Stimulated activated effector memory CD8-positive, alpha-beta T cell treated with anti-CD3 and anti-CD28 coated beads, Interleukin-12 subunit alpha, Interleukin-12 subunit beta, amount 100 ng/mL, for 72 hours (primary cell): ENCODE data around the gene PRR23B.
"Not testable (repeated sequence)": the region's sequence is repeated elsewhere in the genome, so short reads cannot be mapped to it uniquely, and the experiment has no call there.

ENCODE experiments used
- ATAC-seq: fragments of 150-1000 bp; cut with Tn5 transposase; 2 replicates; pipeline ENCODE4 v1.10.0; 2021
- DNase-seq, 2 donors: peaks; one replicate each; pipeline ENCODE4 v3.0.0; 2021 to 2022; ENCODE audit warnings: low spot score in 2 of 2
- H3K27ac Mint-ChIP-seq: one replicate; pipeline ENCODE4 v1.8.0; 2022; ENCODE audit warnings: mild to moderate bottlenecking, mixed read lengths
- H3K36me3 Mint-ChIP-seq: one replicate; pipeline ENCODE4 v1.8.0; 2022; ENCODE audit warnings: mild to moderate bottlenecking, mixed read lengths
- H3K4me1 Mint-ChIP-seq: one replicate; pipeline ENCODE4 v1.8.0; 2022; ENCODE audit warnings: mixed read lengths
- H3K4me3 Mint-ChIP-seq: one replicate; pipeline ENCODE4 v1.8.0; 2022; ENCODE audit warnings: mild to moderate bottlenecking, mixed read lengths
- H3K9me3 Mint-ChIP-seq: one replicate; pipeline ENCODE4 v1.8.0; 2022; ENCODE audit warnings: mixed read lengths

The PRR23B gene

DNA sequence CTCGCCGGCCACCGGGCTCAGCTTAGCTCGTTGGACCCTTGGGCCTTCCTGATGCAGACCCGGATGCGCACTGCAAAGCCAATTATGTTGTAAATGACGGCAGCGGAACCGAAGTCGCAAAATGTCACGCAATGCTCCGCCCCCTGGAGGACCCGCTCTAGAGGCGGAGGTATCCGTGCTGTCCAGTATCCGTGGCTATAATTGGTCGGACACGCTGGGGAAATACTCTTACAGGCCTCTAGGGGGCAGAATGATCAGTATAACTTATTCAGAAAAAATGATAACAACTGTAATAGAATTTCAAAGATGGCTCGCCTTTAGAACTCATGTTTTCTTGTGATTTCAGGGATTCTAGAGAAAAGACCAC, at the start of gene PRR23B:
Gene PRR23B (minus strand): TSS at position 59 of the 367 bp plus-strand sequence. CDS start 265 bp downstream, outside the sequence.
- peaks cover 2% of the 10 kb centered on the region for H3K9me3 Mint-ChIP-seq
- H3K4me1 Mint-ChIP-seq, result no peaks in the 10 kb centered on the region

DNA sequence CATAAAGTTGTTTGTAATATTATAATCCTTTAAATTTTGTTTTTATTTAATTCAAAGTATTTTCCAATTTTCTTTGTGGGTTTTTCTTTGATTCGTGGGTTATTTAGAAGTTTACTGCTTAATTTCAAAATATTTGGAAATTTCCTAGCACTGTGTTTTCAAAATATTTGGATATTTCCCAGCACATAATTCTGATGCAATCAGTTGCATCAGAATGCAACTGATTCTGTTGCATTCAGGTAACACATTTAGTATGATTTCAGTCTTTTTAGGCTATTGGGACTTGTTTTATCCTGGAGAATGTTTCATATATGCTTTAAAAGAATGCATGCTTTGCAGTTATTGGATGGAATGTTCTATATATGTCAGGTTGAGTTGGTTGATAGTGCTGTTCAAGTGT, 42.2 kb upstream of the PRR23B start:
- H3K27ac Mint-ChIP-seq, result no peak overlapping the region
- no peaks in the 10 kb centered on the region for H3K4me1 Mint-ChIP-seq
- ATAC-seq, result no peak
- no peak for DNase-seq
- no peaks in the 10 kb centered on the region for H3K9me3 Mint-ChIP-seq
- H3K36me3 Mint-ChIP-seq, result no peaks in the 10 kb centered on the region
- no peak overlapping the region for H3K4me3 Mint-ChIP-seq

More for the DNA sequence above, at the start of gene PRR23B:
- Mint-ChIP-seq H3K4me3 (no peak within 1 kb of the TSS), H3K36me3 (no peaks in the 10 kb centered on the region), H3K27ac (no peak within 1 kb of the TSS)
- DNase-seq, result no peak
- no peak for ATAC-seq

DNA sequence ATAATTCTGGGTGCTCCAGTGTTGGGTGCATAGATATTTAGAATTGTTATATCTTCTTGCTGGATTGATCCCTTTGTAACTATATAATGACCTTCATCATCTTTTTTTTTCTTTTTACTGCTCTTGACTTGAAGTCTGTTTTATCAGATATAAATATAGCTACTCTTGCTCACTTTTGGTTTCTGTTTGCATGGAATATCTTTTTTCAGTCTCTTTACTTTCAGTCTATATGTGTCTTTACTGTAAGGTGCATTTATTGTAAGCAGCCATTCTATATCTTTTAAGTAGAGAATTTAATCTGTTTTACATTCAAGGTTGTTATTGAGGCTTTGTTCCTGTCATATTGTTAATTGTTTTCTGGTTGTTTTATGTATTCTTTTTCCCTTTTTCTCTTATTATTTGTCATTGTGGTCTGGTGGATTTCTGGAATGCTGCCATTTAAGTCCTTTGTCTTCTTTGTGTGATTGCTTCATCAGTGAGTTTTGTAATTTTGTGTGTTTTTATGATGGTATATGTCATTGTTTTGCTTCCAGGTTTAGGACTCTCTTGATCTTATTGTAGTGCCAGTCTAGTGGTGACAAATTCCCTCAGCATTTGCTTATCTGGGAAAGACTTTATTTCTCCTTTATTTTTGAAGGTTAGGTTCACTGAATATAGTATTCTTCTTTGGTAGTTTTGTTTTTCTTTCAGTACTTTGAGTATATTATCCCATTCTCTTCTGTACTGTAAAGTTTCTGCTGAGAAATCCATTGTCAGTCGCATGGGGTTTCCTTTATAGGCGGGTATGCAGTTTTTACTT, 32.3 kb upstream of the PRR23B start:
- Mint-ChIP-seq H3K9me3 (peaks cover 18% of the 10 kb centered on the region), H3K36me3 (no peaks in the 10 kb centered on the region), H3K4me1 (no peaks in the 10 kb centered on the region), H3K27ac (no peak overlapping the region), H3K4me3 (no peak overlapping the region)
- no peak for ATAC-seq
- DNase-seq, result no peak

DNA sequence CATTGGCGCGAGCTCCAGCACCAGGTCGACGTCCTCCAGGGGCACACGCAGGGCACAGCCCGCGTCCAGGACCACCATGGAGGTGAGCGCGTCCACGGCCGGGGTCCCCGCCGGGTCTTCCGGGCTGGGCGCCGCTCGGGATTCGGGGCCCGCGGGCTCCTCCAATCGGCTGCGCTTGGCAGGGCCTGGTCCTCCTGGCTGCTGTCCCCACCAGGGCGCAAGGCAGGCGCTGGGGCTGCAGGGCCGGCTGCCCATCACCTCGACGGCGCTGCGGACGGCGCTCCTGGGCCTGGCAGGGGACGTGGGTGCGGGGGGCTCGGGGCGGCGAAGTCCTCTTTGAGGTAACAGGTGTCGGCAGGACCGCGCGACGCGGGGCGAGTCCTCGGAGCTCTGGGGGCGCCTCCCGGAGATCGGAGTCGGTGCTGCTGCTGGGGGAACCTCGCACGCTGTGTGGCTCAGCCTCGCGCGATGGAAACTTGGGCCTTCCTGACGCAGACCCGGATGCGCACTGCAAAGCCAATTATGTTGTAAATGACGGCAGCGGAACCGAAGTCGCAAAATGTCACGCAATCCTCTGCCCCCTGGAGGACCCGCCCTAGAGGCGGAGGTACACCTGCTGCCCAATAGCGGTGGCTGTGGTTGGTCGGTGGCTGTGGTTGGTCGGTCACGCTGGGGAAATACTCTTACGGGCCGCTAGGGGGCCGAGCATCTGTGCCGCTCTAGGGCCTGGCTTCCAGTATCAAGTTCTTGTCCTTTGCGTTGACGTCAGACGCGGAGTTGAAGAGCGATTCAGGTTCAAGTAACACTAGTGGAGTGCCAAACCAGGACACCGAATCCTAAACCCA, 23.9 kb upstream of the PRR23B start, which contains the start of gene PRR23C:
Gene PRR23C (minus strand): TSS at position 527 of the 845 bp plus-strand sequence. CDS start 272 bp downstream, at position 255.
- no peak within 1 kb of the TSS for H3K4me3 Mint-ChIP-seq
- H3K36me3 Mint-ChIP-seq, result no peaks in the 10 kb centered on the region
- no peak within 1 kb of the TSS for H3K27ac Mint-ChIP-seq
- H3K9me3 Mint-ChIP-seq, result no peaks in the 10 kb centered on the region
- H3K4me1 Mint-ChIP-seq, result no peaks in the 10 kb centered on the region
- ATAC-seq (no peak), DNase-seq (no peak)

DNA sequence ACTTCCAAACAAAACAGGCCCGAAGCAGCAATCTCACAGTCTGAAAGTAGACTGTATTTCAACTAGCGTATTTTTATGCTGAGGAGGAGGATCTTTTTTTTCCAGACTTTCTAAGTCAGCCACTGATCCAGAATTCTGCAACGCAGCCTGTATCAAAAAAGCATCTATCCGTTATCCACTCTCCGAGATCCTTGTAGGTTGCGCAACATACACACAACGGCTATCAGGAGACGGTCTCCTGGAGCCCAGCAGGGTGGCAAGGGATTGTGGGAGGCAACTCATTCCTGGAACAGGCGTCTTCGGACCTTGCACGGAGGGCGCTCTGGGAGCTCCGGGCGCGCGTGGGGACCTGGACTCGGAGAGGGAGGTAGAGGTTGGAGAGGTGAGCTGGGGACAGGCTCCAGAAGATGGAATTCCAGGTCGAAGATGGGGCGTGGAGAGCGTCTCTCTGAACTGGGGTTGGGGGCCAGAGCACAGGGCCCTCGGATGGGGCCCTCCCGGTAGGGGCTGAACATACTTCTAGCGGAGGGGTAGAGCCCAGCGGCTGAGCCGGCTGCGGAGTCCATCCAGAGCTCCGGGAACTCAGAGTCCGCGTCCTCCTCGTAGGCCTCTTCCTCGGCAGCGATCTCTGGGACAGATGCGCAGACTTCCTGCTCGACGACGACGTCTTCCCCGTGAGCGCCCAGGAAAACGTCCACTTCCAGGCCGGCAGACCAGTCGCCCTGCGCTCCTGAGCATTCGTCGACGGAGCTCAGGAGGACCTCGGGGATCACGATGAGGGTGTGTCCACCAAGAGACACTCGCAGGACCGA, 23.0 kb upstream of the PRR23B start:
- ATAC-seq, result no peak
- no peak overlapping the region for H3K4me3 Mint-ChIP-seq
- H3K9me3 Mint-ChIP-seq, result no peaks in the 10 kb centered on the region
- no peaks in the 10 kb centered on the region for H3K36me3 Mint-ChIP-seq
- H3K4me1 Mint-ChIP-seq, result no peaks in the 10 kb centered on the region
- H3K27ac Mint-ChIP-seq, result no peak overlapping the region
- no peak for DNase-seq

DNA sequence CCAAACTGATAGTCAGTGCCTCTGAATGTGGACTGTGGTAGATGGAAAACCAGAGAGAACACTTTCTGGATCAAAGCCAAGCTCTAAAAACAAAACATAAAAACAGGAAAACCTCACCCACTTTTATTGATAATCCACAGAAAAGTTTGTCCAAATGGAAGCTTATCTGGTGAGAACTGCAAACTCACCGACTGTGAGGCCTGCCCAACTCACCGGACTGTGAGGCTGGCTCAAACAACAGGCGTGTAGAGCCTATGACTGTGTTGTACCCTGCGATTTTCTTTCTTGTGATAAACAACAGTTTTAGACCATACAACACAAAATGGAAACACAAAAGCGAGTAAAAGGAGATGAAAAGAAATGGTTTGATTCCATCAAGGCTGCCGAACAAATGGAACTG, 16.8 kb upstream of the PRR23B start:
- DNase-seq (no peak), ATAC-seq (no peak)
- Mint-ChIP-seq H3K27ac (no peak overlapping the region), H3K36me3 (no peaks in the 10 kb centered on the region), H3K9me3 (peaks cover 2% of the 10 kb centered on the region), H3K4me3 (no peak overlapping the region), H3K4me1 (no peaks in the 10 kb centered on the region)

DNA sequence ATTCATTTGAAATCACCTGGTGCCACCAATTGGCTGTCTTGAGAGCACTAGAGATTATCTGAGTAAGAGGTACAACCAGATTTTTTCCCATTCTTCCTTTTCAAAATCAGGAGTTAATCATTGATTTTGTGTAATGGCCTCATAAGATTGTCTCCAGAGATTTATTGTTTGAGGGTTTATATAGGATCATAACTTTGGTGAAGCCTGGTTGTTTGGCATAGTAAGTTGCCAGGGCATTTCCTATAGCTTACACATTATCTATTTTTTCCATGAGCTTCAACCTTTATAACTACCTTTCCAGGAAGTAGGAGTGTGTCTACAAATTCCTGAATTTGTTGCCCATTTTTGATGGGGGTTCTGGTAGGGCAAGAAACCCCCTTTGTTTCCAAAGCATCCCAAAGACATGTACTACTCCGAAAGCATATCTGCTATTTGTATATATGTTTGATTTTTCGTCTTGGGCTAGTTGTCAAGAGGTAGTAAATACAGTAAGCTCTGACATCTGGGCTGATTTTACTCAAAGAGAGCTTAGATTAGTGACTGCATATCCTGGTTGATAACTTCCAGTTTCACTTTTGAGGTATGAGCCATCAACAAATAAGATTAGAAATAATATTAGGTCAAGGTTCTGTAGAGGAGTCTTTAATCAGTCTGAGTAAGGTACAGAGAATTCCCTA, 11.7 kb upstream of the PRR23B start:
- DNase-seq (no peak), ATAC-seq (no peak)
- Mint-ChIP-seq H3K27ac (no peak overlapping the region), H3K4me1 (no peaks in the 10 kb centered on the region), H3K4me3 (no peak overlapping the region), H3K36me3 (no peaks in the 10 kb centered on the region), H3K9me3 (peaks cover 11% of the 10 kb centered on the region)

DNA sequence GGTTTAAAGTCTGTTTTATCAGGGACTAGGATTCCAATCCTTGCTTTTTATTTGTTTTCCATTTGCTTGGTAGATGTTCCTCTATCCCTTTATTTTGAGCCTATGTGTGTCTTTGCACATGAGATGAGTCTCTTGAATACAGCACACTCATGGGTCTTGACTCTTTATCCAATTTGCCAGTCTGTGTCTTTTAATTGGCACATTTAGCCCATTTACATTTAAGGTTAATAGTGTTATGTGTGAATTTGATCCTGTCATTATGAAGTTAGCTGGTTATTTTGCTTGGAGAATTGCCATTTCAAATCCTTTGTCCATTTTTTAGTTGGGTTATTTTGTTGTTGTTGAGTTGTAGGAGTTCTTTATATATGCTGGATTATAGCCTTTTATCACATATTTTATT, 9.8 kb upstream of the PRR23B start:
- not testable (repeated sequence) for ATAC-seq, H3K27ac Mint-ChIP-seq, H3K36me3 Mint-ChIP-seq, H3K4me3 Mint-ChIP-seq, DNase-seq, H3K4me1 Mint-ChIP-seq
- peaks cover 11% of the 10 kb centered on the region for H3K9me3 Mint-ChIP-seq

DNA sequence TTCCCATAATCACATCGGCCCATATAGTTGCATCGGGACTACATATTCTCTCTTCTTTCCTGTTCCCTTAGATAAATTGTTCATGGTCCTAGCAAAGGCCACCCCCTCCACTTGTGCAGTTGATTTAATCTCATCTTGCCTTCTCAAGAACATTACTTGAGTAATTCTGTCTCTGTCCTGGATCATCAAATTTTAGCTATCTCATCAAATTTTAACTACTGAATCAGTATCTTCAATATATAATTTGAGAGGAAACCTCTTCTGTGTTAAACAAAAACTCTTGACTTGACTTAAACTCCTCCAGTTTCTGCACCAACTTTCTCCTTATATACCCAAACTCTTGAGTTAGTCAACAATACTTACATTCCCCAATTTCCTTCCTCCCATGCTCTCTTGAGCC, 4.2 kb upstream of the PRR23B start:
- Mint-ChIP-seq H3K9me3 (peaks cover 5% of the 10 kb centered on the region), H3K27ac (no peak overlapping the region), H3K36me3 (no peaks in the 10 kb centered on the region), H3K4me1 (no peaks in the 10 kb centered on the region), H3K4me3 (no peak overlapping the region)
- ATAC-seq, result no peak
- DNase-seq, result no peak

DNA sequence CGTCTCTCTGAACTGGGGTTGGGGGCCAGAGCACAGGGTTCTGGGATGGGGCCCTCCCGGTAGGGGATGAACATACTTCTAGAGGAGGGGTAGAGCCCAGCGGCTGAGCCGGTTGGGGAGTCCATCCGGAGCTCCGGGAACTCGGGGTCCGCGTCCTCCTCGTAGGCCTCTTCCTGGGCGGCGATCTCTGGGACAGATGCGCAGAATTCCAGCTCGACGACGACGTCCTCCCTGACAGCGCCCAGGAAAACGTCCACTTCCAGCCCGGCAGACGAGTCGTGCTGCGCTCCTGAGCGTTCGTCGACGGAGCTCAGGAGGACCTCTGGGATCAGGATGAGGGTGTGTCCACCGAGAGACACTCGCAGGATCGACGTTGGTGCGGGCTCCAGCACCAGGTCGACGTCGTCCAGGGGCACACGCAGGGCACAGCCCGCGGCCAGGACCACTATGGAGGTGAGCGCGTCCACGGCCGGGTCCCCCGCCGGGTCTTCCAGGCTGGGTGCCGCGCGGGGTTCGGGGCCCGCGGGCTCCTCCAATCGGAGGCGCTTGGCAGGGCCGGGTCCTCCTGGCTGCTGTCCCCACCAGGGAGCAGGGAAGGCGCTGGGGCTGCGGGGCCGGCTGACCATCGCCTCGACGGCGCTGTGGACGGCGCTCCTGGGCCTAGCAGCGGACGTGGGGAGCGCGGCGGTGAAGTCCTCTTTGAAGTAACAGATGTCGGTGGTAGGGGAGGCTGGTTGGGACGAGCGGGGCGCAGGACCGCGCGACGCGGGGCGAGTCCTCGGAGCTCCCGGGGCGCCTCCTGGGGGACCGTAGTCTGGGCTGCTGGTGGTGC, 474 bp downstream of the PRR23B start:
- DNase-seq (no peak), ATAC-seq (no peak)
- no peaks in the 10 kb centered on the region for H3K36me3 Mint-ChIP-seq
- H3K9me3 Mint-ChIP-seq, result peaks cover 2% of the 10 kb centered on the region
- no peak overlapping the region for H3K27ac Mint-ChIP-seq
- no peaks in the 10 kb centered on the region for H3K4me1 Mint-ChIP-seq
- H3K4me3 Mint-ChIP-seq, result no peak overlapping the region

DNA sequence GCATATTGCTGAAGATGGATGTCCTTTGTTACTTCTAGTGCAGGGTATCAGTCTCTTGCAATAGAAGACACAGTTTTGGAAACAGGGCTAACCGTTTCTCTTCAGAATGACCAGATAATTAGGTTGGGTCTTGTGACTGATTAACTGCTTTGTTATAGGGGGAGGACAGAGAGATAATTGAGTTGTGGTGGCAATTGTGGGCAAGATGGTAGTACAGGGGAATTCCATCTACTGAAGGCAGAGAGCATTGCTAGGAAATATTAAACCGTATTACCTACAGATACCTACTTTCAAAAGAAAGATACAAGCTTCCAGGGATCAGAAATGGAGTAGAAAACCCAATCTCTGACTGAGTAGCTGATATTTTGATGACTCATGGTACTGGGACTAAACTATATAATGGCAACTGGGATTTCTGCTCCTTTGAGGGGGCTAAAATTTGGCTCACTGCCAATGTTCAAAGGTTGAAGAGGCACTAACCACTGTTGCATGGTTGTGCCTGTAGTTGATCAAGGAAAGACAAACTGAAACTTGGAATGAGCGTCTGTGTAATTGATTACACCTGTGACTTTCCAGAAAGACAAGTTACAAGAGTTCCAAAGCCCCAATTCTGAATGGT, 4.2 kb downstream of the PRR23B start:
- no peaks in the 10 kb centered on the region for H3K36me3 Mint-ChIP-seq
- DNase-seq, result no peak

DNA sequence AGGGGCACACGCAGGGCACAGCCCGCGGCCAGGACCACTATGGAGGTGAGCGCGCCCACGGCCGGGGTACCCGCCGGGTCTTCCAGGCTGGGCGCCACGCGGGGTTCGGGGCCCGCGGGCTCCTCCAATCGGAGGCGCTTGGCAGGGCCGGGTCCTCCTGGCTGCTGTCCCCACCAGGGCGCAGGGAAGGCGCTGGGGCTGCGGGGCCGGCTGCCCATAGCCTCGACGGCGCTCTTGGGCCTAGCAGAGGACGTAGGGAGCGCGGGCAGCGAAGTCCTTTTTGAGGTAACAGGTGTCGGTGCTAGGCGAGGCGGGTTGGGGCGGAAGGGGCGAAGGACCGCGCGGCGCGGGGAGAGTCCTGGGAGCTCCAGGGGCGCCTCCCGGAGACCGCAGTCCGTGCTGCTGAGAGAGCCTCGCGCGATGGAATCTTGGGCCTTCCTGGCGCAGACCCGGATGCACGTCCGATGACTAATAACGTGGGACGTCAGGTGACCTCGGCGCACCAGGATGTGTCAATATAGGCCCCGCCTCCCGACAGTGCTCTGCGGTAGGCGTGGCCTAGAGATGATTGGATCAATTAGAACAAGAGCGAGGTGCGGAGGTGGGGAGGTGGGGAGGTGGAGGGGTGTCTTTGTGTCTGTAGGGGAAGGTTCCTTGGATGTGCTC, 14.5 kb downstream of the PRR23B start, which contains the start of gene PRR23A:
Gene PRR23A (minus strand): TSS at position 218 of the 666 bp plus-strand sequence. CDS start 0 bp downstream, at position 218.
- Mint-ChIP-seq H3K9me3 (peaks cover 9% of the 10 kb centered on the region), H3K36me3 (no peaks in the 10 kb centered on the region), H3K4me1 (no peaks in the 10 kb centered on the region), H3K4me3 (no peak within 1 kb of the TSS), H3K27ac (no peak within 1 kb of the TSS)
- no peak for ATAC-seq
- DNase-seq, result no peak

More for the DNA sequence above, 4.2 kb downstream of the PRR23B start:
- no peak for ATAC-seq
- H3K4me3 Mint-ChIP-seq, result no peak overlapping the region
- H3K27ac Mint-ChIP-seq, result no peak overlapping the region
- H3K9me3 Mint-ChIP-seq, result peaks cover 2% of the 10 kb centered on the region
- no peaks in the 10 kb centered on the region for H3K4me1 Mint-ChIP-seq

DNA sequence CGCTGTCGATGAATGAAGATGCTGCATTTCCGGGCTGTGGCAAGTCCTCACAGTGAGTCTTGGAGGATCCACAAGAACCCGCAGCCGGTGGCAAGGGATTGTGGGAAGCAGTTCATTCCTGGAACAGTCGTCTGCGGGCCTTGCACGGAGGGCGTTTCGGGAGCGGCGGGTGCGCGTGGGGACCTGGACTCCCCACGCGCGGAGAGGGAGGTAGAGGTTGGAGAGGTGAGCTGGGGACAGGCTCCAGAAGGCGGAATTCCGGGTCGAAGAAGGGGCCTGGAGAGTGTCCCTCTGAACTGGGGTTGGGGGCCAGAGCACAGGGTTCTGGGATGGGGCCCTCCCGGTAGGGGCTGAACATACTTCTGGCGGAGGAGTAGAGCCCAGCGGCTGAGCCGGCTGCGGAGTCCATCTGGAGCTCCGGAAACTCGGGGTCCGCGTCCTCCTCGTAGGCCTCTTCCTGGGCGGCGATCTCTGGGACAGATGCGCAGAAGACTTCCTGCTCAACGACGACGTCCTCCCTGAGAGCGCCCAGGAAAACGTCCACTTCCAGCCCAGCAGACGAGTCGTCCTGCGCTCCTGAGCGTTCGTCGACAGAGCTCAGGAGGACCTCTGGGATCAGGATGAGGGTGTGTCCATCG, 15.3 kb downstream of the PRR23B start:
- ATAC-seq, result no peak
- no peaks in the 10 kb centered on the region for H3K36me3 Mint-ChIP-seq
- H3K4me3 Mint-ChIP-seq, result no peak overlapping the region
- no peak for DNase-seq
- no peak overlapping the region for H3K27ac Mint-ChIP-seq
- peaks cover 8% of the 10 kb centered on the region for H3K9me3 Mint-ChIP-seq
- H3K4me1 Mint-ChIP-seq, result no peaks in the 10 kb centered on the region
